Measurements from ENCODE around the gene PCAT6. TPM values are rescaled to one million over a fixed set of nuclear protein-coding genes. Genes with fewer than 3 reads are reported as not detected.
A peak's percentile ranks its signal among the peaks of the same experiment; 100 is the strongest.

The PCAT6 gene
- total and polyA plus RNA-seq, 2 donors (not counting 1 experiment from before 2014, with no cell fraction given), result 1.1 to 1.6 TPM

DNA sequence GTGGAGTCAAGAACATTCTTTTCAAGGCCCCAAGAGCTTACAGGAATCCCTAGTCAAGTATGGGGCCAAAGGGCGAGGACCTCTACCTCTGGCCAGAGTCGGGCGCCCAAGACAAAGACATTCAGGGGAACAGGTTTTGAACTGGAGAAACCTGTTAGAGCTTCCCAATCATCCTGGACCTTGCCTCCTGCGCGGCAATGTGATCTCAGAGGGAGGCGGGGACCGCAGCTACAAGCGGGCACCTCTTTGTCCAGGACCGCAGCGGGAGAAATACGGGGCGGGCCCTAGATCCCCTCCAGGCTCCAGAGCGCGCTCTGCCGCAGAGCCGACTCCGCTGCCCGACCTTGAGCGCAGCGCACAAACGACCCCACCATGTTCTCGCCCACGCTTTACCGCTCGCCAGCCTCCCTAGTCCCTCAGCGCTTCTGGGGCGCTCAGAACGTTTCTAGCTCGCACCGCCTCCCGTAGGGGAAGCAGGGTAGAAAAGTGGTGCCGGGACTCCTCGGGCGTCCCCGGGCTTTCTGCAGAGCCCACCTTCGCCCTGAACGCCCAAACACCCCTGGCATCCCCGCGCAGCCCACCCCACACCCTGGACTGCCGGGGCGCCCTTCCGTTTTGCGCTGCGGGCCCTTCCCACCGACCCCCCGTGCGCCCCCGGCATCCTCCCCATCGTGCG, 50.1 kb downstream of the PCAT6 start:
- Histone ChIP-seq H3K36me3 (replicated peaks in 1 of 2; ENCODE audit: control extremely low read depth in 1 of 2, control insufficient read depth in 1 of 2, extremely low read depth in 1 of 2, insufficient read depth in 2 of 2, low read length in 1 of 2) (no peaks in the 10 kb centered on the region), H3K27me3 (replicated peaks in 1 of 4; ENCODE audit: control extremely low read depth in 1 of 4, control insufficient read depth in 3 of 4, insufficient read depth in 4 of 4, low read length in 3 of 4) (peaks cover 0 to 26% (median 10%) of the 10 kb centered on the region in 4 experiments), H3K79me2 (ENCODE audit: control insufficient read depth, insufficient read depth, low read length) (no peaks in the 10 kb centered on the region), H4K20me1 (ENCODE audit: control insufficient read depth, insufficient read depth, low read length, poor library complexity, severe bottlenecking) (no peaks in the 10 kb centered on the region), H3K27ac (ENCODE audit: low read length in 2 of 2) (no peak overlapping the region), H3K9me3 (ENCODE audit: control extremely low read depth in 1 of 3, control insufficient read depth in 2 of 3, insufficient read depth in 1 of 3, low read length in 2 of 3) (peaks cover 0 to 5% (median 0%) of the 10 kb centered on the region in 3 donors), H3K9ac (ENCODE audit: low read length) (peak overlapping the region; percentile 71), H3K4me2 (replicated peaks; ENCODE audit: low read depth, low read length, poor library complexity, severe bottlenecking) (peak overlapping the region; percentile 97), H3K4me3 (ENCODE audit: control extremely low read depth in 1 of 5, extremely low read depth in 1 of 5, insufficient read depth in 1 of 5, low read depth in 2 of 5, low read length in 4 of 5) (peak overlapping the region; percentile 6 to 66 (median 61)), H2AFZ (ENCODE audit: insufficient read depth, low read depth, low read length, poor library complexity, severe bottlenecking) (peak overlapping the region; percentile 76), H3K4me1 (ENCODE audit: control insufficient read depth in 2 of 2, insufficient read depth in 2 of 2, low read length in 2 of 2) (peaks cover 10 to 16% of the 10 kb centered on the region in 2 donors)
- POLR2A ChIA-PET, result no interaction called here
- Mint-ChIP-seq H3K27me3 (peaks cover 20% of the 10 kb centered on the region), H3K9me3 (ENCODE audit: insufficient read depth) (no peaks in the 10 kb centered on the region), H3K27ac (no peak overlapping the region), H3K4me3 (peak overlapping the region; percentile 88), H3K4me1 (peaks cover 14% of the 10 kb centered on the region)
- TF ChIP-seq, protein P1, sequence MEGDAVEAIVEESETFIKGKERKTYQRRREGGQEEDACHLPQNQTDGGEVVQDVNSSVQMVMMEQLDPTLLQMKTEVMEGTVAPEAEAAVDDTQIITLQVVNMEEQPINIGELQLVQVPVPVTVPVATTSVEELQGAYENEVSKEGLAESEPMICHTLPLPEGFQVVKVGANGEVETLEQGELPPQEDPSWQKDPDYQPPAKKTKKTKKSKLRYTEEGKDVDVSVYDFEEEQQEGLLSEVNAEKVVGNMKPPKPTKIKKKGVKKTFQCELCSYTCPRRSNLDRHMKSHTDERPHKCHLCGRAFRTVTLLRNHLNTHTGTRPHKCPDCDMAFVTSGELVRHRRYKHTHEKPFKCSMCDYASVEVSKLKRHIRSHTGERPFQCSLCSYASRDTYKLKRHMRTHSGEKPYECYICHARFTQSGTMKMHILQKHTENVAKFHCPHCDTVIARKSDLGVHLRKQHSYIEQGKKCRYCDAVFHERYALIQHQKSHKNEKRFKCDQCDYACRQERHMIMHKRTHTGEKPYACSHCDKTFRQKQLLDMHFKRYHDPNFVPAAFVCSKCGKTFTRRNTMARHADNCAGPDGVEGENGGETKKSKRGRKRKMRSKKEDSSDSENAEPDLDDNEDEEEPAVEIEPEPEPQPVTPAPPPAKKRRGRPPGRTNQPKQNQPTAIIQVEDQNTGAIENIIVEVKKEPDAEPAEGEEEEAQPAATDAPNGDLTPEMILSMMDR (IDR thresholded peaks at IDR 0.05), result no peak
- TF ChIP-seq EZH2 (IDR thresholded peaks at IDR 0.05; ENCODE audit: borderline replicate concordance, insufficient read depth, low read depth, low read length, poor library complexity, severe bottlenecking), result no peak
- peak; percentile 40 for ATAC-seq (ENCODE audit: low read depth)
- 4% methylated on average over 50 of the region's 50 CpGs for WGBS (ENCODE audit: insufficient coverage)
- CTCF ChIA-PET, result no interaction called here
- peak; percentile 49 for DNase-seq
- intact Hi-C loops (cut with micrococcal nuclease), result loop anchor here (1.0 kb wide), 2 partner anchors 27 to 51 kb away; partner anchors contain the start of gene PCAT6

Small RNAs within 50 kb of the gene (small RNA-seq; reads per million reads assigned to genes)
- gene AC098934.3 (ENCODE audit: insufficient read length, low read depth, low replicate concordance), result not detected

Other genes with a start within 250 kb of the PCAT6 start
- not detected in 2 replicates for gene SYT2, start 100.5 kb upstream of the PCAT6 start, total RNA-seq
- gene SYT2, start 100.5 kb upstream of the PCAT6 start, polyA plus RNA-seq, result not detected in 2 replicates
- gene KDM5B, start 2.5 kb upstream of the PCAT6 start, total RNA-seq, result 62.7 and 70.1 TPM in 2 replicates
- gene KDM5B, start 2.5 kb upstream of the PCAT6 start, polyA plus RNA-seq, result 11.2 and 22.2 TPM in 2 replicates
- gene RABIF, start 78.2 kb downstream of the PCAT6 start, total RNA-seq, result 14.2 and 16.5 TPM in 2 replicates
- 8.1 and 8.2 TPM in 2 replicates for gene RABIF, start 78.2 kb downstream of the PCAT6 start, polyA plus RNA-seq
- 25.5 and 26.1 TPM in 2 replicates for gene KLHL12, start 116.3 kb downstream of the PCAT6 start, total RNA-seq
- gene KLHL12, start 116.3 kb downstream of the PCAT6 start, polyA plus RNA-seq, result 14.6 and 21.0 TPM in 2 replicates
- gene ADIPOR1, start 147.4 kb downstream of the PCAT6 start, total RNA-seq, result 44.2 and 46.6 TPM in 2 replicates
- gene ADIPOR1, start 147.4 kb downstream of the PCAT6 start, polyA plus RNA-seq, result 49.5 and 67.5 TPM in 2 replicates
- gene CYB5R1, start 156.3 kb downstream of the PCAT6 start, total RNA-seq, result 32.6 and 33.6 TPM in 2 replicates
- gene CYB5R1, start 156.3 kb downstream of the PCAT6 start, polyA plus RNA-seq, result 30.4 and 37.3 TPM in 2 replicates
- 64.8 and 65.2 TPM in 2 replicates for gene TMEM183A, start 196.4 kb downstream of the PCAT6 start, total RNA-seq
- gene TMEM183A, start 196.4 kb downstream of the PCAT6 start, polyA plus RNA-seq, result 61.2 and 103 TPM in 2 replicates
- gene PPFIA4, start 215.5 kb downstream of the PCAT6 start, total RNA-seq, result 0.62 and 0.75 TPM in 2 replicates
- 0.09 and 0.30 TPM in 2 replicates for gene PPFIA4, start 215.5 kb downstream of the PCAT6 start, polyA plus RNA-seq